Fibroblast of pulmonary artery (primary cell): ENCODE data around the gene PACSIN1.

ENCODE experiments used
- DNase-seq: peaks from one replicate; pipeline ENCODE4 v3.0.0-alpha.2; 2010; ENCODE audit warnings: low read depth
- H3K4me3 ChIP-seq: replicated peaks from 2 replicates; pipeline ENCODE4 v1.5.1; 2011; ENCODE audit warnings: low read depth, mild to moderate bottlenecking, control low read depth, low read length, moderate library complexity
- CTCF ChIP-seq: IDR thresholded peaks from 2 replicates; pipeline ENCODE4 v1.5.1; 2011; ENCODE audit warnings: mild to moderate bottlenecking, control low read depth, low read length, inconsistent platforms; ENCODE audit errors: missing control alignments

Gene PACSIN1

DNA sequence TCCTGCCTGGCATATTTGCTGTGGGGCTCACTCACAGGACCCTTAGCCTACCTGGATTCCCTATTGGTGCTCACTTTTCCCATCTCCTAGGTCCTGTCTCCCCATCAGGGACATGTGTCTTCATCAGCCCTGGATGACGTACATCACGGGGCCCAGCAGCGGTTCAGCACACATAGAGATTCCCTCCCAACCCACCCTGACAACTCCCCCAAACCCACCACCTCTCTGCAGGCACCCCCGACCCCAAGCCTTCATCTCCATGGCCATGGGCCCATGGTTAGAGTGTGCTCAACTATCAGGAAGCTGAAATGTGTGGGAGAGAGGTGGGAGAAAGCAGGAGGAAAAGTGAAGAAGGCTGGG lies 115.7 kb downstream of the PACSIN1 start:
- no peak for DNase-seq
- no peak for TF ChIP-seq CTCF
- H3K4me3 ChIP-seq, result no peak overlapping the region

- H3K4me3 ChIP-seq, result no peak overlapping the region
- no peak for DNase-seq
Measured at GRCh38 chr6:34583461-34583860, 117.6 kb downstream of the PACSIN1 start.

DNA sequence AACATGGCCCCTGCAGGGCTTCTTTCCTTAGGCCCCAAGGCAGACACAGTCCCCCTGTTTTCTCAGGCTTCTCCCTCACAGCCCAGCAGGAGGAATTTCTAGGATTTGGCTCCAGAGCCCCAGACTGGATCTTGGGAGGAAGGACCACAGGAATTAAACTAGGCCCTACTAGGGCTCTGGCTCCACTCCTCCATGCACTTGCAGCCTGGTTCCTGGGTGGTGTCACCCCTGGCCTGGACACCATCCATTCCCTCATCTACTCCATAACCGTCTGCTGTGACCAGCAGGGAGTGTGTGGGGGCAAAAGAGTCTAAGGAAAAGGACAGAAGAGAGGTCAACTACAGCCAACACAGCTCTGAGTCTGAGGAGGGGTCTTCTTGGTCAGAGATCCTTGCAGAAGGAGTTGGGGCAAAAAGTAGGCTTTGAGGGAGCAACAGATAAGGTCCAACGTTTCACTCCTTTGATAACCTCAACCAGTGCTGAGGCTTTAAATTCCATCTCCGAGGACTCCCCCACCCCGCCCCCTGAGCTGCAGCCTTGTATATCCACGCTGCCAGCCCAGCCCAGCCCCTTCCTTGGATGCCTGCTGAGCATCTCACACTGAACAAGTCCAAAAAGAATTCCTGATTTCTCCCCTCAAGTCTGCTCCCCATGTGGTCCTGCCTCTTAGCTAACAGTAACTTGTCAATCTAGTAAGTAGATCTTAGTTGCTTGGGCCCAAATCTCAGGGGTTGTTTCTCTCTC lies 118.2 kb downstream of the PACSIN1 start:
- H3K4me3 ChIP-seq, result no peak overlapping the region
- DNase-seq, result no peak
- TF ChIP-seq CTCF, result no peak

More at GRCh38 chr6:34583461-34583860, 117.6 kb downstream of the PACSIN1 start:
- TF ChIP-seq CTCF, result peak; percentile 46

DNA sequence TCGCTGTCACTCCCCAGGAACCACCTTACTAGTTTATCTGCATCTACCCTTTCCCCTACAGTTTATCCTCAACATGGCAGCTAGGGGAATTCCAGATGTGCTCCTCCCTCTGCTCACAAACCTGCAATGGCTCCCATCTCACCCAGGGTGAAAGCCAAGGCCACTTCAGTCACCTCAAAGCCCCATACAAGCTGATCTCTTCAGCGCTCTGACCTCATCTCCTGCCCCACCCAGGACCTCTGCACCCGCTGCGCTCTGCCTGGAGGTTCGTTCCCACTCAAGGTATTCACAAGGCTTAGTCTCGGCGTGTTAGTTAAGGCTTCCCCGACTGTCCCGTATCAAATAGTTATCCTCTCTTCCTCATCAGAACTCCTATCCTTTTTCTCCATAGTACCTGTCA lies 118.8 kb downstream of the PACSIN1 start:
- TF ChIP-seq CTCF, result no peak
- no peak overlapping the region for H3K4me3 ChIP-seq
- no peak for DNase-seq
